NB4 (cell line): ENCODE results near the gene CCDC126.

Experiments
- DNase-seq: peaks from one replicate; pipeline ENCODE4 v3.0.0; 2010; ENCODE audit warnings: low read depth
- H3K4me3 ChIP-seq: one replicate; pipeline ENCODE4 v1.5.1; 2011; ENCODE audit warnings: mild to moderate bottlenecking, low read depth, low read length, moderate library complexity
- MYC ChIP-seq: IDR thresholded peaks from 2 replicates; pipeline ENCODE4 v1.6.1; 2011; ENCODE audit warnings: low read depth, low read length
- POLR2A ChIP-seq: IDR thresholded peaks from 2 replicates; pipeline ENCODE4 v1.6.1; 2011; ENCODE audit warnings: mild to moderate bottlenecking; ENCODE audit not compliant: insufficient read length; ENCODE audit errors: extremely low read depth
- TF ChIP-seq, protein P1 (sequence below): IDR thresholded peaks from one replicate; pipeline ENCODE4 v1.5.1; 2012; ENCODE audit warnings: low read depth, low read length
- TF ChIP-seq, protein P2 (sequence below): IDR thresholded peaks from 2 replicates; pipeline ENCODE4 v1.6.1; 2011; ENCODE audit warnings: low read depth, low read length

Gene CCDC126

DNA sequence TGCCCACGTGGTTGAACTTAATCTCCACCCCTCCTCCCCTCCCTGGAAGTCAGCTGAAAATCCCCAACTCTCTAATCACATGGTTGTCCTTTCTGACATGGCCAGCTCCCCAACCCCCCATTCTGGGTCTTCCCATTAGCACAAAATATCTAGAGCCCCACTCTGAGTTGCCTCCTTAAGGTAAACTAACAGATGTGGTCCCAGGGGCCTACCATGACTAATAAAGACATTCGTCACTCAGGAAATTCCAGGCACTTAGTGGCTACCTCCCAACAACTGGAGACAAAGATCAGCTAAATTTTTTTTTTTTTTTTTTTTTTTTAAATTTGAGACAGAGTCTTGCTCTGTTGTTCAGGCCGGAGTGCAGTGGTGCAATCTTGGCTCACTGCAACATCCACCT lies 21.1 kb downstream of the CCDC126 start:
- no peak overlapping the region for H3K4me3 ChIP-seq
- TF ChIP-seq, protein P1, sequence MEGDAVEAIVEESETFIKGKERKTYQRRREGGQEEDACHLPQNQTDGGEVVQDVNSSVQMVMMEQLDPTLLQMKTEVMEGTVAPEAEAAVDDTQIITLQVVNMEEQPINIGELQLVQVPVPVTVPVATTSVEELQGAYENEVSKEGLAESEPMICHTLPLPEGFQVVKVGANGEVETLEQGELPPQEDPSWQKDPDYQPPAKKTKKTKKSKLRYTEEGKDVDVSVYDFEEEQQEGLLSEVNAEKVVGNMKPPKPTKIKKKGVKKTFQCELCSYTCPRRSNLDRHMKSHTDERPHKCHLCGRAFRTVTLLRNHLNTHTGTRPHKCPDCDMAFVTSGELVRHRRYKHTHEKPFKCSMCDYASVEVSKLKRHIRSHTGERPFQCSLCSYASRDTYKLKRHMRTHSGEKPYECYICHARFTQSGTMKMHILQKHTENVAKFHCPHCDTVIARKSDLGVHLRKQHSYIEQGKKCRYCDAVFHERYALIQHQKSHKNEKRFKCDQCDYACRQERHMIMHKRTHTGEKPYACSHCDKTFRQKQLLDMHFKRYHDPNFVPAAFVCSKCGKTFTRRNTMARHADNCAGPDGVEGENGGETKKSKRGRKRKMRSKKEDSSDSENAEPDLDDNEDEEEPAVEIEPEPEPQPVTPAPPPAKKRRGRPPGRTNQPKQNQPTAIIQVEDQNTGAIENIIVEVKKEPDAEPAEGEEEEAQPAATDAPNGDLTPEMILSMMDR, result no peak
- TF ChIP-seq POLR2A (no peak), MYC (no peak)
- TF ChIP-seq, protein P2, sequence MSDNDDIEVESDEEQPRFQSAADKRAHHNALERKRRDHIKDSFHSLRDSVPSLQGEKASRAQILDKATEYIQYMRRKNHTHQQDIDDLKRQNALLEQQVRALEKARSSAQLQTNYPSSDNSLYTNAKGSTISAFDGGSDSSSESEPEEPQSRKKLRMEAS, result no peak
- DNase-seq, result no peak

DNA sequence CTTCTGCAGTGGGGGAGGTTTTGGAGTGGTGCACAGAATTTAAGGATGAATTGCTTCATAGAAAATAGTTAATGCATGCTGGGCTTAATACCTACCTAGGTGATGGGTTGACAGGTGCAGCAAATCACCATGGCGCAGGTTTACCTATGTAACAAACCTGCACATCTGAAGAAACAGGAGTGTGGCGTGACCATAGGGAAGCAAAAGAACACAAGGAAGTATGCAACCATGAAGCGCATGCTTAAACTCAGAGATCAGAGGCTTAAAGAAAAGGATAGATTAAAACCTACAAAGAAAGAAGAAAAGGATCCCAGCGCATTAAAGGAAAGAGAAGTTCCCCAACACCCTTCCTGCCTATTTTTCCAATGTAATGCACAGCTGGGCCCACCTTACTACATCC lies 22.0 kb downstream of the CCDC126 start:
- H3K4me3 ChIP-seq, result no peak overlapping the region
- no peak for DNase-seq
- TF ChIP-seq POLR2A, result no peak
- TF ChIP-seq, protein P1, result no peak
- TF ChIP-seq, protein P2, result no peak
- TF ChIP-seq MYC, result no peak

DNA sequence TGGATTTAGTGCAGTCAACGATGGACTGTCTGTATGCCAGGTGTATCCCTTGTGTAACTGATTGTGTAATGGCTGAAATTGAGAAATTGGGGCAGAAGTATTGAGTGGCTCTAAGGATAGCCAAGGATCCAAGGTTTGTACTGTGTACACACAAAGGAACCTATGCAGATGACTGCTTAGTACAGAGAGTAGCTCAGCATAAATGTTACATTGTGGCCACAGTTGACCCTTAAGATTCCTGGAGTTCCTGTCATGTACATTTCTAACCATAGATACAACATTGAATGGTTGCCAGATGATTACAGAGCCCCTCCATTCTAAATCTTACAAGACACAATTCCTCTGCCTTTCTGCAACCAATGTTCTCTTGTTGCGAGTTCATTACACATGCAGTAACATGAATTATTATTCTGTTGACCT lies 25.3 kb downstream of the CCDC126 start:
- no peak for DNase-seq
- TF ChIP-seq, protein P2, result no peak
- TF ChIP-seq POLR2A (no peak), MYC (no peak)
- TF ChIP-seq, protein P1, result no peak
- H3K4me3 ChIP-seq, result no peak overlapping the region

DNA sequence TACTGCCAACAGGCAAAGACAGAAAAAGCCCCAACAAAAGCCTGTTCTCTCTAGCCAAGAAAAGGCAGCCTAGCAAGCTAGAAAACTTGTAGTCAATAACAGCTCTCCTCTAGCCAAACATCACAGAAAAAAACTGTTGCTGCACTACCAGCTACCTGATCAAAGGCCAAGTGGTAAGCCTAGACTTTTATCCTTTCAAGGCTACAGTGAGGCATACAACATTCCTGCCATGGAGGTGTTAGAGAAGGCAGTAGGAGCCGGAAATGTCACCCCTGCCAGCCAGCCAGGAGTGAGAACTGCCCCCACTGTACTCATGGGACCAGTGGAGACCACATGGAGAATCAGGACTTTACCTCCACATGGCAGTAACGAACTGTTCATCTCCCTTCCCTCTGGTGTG lies 31.2 kb downstream of the CCDC126 start:
- TF ChIP-seq MYC (no peak), POLR2A (no peak)
- TF ChIP-seq, protein P2, result no peak
- TF ChIP-seq, protein P1, result no peak
- H3K4me3 ChIP-seq, result no peak overlapping the region
- no peak for DNase-seq

DNA sequence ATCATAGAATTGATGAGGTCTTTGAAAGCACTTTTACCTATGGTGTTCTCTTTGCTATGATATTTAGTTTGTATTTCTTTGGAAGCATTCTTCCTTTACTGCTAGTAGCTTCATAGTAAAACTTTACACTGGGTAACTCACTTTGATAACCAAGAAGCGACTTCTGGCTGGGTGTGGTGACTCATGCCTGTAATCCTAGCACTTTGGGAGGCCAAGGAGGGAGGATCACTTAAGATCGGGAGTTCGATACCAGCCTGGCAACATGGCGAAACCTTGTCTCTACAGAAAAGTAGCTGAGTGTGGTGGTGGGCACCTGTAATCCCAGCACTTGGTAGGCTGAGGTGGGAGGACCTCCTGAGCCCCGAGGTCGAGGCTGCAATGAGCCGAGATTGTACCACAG lies 36.2 kb downstream of the CCDC126 start:
- H3K4me3 ChIP-seq, result no peak overlapping the region
- TF ChIP-seq POLR2A (no peak), MYC (no peak)
- TF ChIP-seq, protein P2, result no peak
- TF ChIP-seq, protein P1, result no peak
- DNase-seq, result no peak

DNA sequence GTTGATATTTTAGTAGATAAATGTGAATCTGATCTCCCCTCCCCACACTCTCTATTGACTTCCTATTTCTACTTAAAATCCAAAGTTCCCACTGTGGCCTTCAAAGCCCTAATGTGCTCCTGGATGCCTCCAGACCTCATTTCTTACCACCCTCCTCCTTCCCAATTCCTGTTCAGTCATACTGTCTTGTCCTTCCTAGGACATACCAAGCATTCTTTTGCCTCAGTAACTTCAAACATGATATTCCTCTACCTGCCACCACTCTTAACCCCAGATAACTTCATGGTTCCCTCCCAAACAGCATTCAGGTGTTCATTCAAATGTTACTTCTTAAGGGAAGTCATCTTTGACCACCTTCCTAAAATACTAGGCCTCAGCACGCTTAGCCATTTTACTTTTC lies 48.6 kb downstream of the CCDC126 start:
- DNase-seq, result no peak
- TF ChIP-seq, protein P1, result no peak
- no peak overlapping the region for H3K4me3 ChIP-seq
